GM10266 (cell line): ENCODE measurements around the gene HIVEP1.

Experiments
- DNase-seq: peaks from one replicate; pipeline ENCODE4 v3.0.0; 2012; ENCODE audit errors: extremely low spot score
- TF ChIP-seq, protein P1 (sequence below): IDR thresholded peaks from 2 replicates; pipeline ENCODE4 v1.5.1; 2012; ENCODE audit warnings: mild to moderate bottlenecking, low read depth; ENCODE audit not compliant: control insufficient read depth, insufficient read depth; ENCODE audit errors: missing control alignments

The HIVEP1 gene

DNA sequence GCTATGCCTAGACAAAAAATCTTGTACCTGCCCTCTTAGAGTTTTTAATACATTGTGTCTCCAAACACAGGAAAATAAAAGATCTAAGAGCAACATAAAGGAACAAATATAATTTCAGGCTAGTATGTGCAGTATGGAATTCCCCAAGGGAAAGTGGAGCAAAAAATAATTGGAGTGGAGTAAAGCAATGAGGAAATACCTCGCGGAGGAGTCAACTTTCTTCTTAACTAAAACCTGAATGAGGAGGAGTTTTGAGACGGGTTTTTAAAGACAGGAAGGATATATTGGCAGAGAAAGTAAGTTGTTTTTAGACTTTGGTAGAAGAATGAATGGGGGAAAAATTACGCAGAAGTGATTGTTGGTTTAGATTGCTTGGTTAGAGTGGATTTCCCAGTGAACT, 14.0 kb downstream of the HIVEP1 start:
- DNase-seq, result no peak
- TF ChIP-seq, protein P1, sequence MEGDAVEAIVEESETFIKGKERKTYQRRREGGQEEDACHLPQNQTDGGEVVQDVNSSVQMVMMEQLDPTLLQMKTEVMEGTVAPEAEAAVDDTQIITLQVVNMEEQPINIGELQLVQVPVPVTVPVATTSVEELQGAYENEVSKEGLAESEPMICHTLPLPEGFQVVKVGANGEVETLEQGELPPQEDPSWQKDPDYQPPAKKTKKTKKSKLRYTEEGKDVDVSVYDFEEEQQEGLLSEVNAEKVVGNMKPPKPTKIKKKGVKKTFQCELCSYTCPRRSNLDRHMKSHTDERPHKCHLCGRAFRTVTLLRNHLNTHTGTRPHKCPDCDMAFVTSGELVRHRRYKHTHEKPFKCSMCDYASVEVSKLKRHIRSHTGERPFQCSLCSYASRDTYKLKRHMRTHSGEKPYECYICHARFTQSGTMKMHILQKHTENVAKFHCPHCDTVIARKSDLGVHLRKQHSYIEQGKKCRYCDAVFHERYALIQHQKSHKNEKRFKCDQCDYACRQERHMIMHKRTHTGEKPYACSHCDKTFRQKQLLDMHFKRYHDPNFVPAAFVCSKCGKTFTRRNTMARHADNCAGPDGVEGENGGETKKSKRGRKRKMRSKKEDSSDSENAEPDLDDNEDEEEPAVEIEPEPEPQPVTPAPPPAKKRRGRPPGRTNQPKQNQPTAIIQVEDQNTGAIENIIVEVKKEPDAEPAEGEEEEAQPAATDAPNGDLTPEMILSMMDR, result no peak

- TF ChIP-seq, protein P1, result no peak
- no peak for DNase-seq
Measured at GRCh38 chr6:12026833-12027232, 14.7 kb downstream of the HIVEP1 start.

- no peak for DNase-seq
- TF ChIP-seq, protein P1, result no peak
Measured at GRCh38 chr6:12028213-12028612, 16.1 kb downstream of the HIVEP1 start.

GRCh38 chr6:12029979-12030737, 18.0 kb downstream of the HIVEP1 start:
- TF ChIP-seq, protein P1, result no peak
- DNase-seq, result no peak

DNA sequence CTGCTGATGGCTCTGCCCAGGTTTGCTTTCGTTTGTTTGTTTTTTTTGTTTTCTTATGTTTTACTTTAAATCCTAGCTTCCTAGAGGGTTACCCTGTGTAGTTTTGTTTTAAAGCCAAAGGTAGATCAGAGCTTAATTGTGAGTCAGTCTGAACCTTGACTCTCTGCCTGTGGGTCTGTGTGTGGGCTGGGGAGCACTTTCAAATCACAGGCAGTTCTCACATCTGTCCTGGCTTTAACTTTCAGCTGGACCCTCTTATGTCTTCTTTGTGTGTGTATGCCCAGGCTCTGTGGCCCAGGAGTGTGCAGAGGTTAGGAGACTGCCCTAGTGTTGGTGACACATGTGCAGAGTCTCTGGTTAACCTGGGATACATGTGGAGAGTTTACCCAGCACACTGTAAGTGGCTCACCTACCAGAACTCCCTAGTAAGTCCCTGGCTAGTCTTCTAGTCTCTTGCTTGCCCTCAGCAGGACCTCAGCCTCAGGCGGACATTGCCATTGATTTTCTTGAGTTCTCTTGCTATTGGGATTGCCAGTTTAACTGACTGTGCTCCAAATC, 19.0 kb downstream of the HIVEP1 start:
- TF ChIP-seq, protein P1, result no peak
- no peak for DNase-seq

GRCh38 chr6:12032783-12033573, 20.9 kb downstream of the HIVEP1 start:
- no peak for DNase-seq

More at GRCh38 chr6:12032783-12033573, 20.9 kb downstream of the HIVEP1 start:
- TF ChIP-seq, protein P1, result no peak
